ENCODE measurements around the gene KRT1.

GRCh38 chr12:52703878-52704277 lies 23.7 kb upstream of the KRT1 start:
- TF ChIP-seq JUND (IDR thresholded peaks at IDR 0.05) = no peak
- TF ChIP-seq CTCF (IDR thresholded peaks at IDR 0.05) = no peak
